HepG2 (cell line): ENCODE data around the gene CAMK1D. TPM values are rescaled to one million over a fixed set of nuclear protein-coding genes. Genes with fewer than 3 reads are reported as not detected.

ENCODE experiments used
- ATAC-seq: fragments of 200-7000 bp; cut with Tn5 transposase; 3 replicates; pipeline ENCODE4 v1.9.1; 2020; ENCODE audit warnings: mild to moderate bottlenecking, moderate library complexity
- BruUV-seq: library from RNA; stranded (reverse); fragments of 400-500 nt; replicated peaks from 2 replicates; lab custom pipeline; 2021; lab: Mats Ljungman, UMichigan
- CTCF ChIA-PET: fragments of 300-600 bp; formaldehyde crosslinking; extraction: SDS; loops from one replicate; lab custom pipeline; 2021; ENCODE audit warnings: low total read pairs, inconsistent platforms, low intra/inter-chr PET ratio; lab: Yijun Ruan, JAX
- POLR2A ChIA-PET: fragments of 350-600 bp; sonication (Branson Sonifier 250); formaldehyde crosslinking; loops from one replicate; lab custom pipeline; 2020; ENCODE audit warnings: antibody characterized with exemption, inconsistent platforms; lab: Yijun Ruan, JAX
- DNase-seq: peaks from one replicate; pipeline ENCODE4 v3.0.0-alpha.2; 2015; ENCODE audit warnings: low spot score
- FAIRE-seq: peaks from 3 replicates; lab custom pipeline; 2011; peaks lifted over from hg19 to GRCh38; lab: Jason Lieb, UNC
- H2AFZ ChIP-seq: one replicate; pipeline ENCODE4 v1.6.1; 2011; ENCODE audit warnings: low read length, inconsistent platforms
- H3K27ac ChIP-seq: fragments of 300-600 bp; 3 replicates; pipeline ENCODE4 v1.8.0; 2011; ENCODE audit warnings: mixed run types, mild to moderate bottlenecking, mixed read lengths, low read length, inconsistent platforms; ENCODE audit not compliant: insufficient read depth; ENCODE audit errors: extremely low read length
- H3K27me3 ChIP-seq, 2 experiments: fragments of 200-600 bp in 1 of 2; 2 replicates in 1 of 2; 3 replicates in 1 of 2; pipeline versions ENCODE4 v1.6.0 to v1.8.0; 2011; ENCODE audit warnings: low read length in 2 of 2, mild to moderate bottlenecking in 2 of 2, moderate library complexity in 2 of 2, inconsistent platforms in 1 of 2; ENCODE audit not compliant: insufficient read depth in 2 of 2, control insufficient read depth in 1 of 2
- H3K36me3 ChIP-seq, 2 experiments: fragments of 200-600 bp in 1 of 2; replicated peaks in 1 of 2; 2 replicates in 1 of 2; 3 replicates in 1 of 2; pipeline versions ENCODE4 v1.5.1 to v1.8.0; 2011; ENCODE audit warnings: low read length in 2 of 2, inconsistent platforms in 1 of 2; ENCODE audit not compliant: insufficient read depth in 2 of 2, control insufficient read depth in 1 of 2
- H3K4me1 ChIP-seq: 2 replicates; pipeline ENCODE4 v1.5.1; 2012; ENCODE audit warnings: low read length, inconsistent platforms; ENCODE audit not compliant: insufficient read depth
- H3K4me2 ChIP-seq: 2 replicates; pipeline ENCODE4 v1.6.0; 2011; ENCODE audit warnings: low read depth, low read length, inconsistent platforms
- H3K4me3 ChIP-seq, 3 experiments: fragments of 200-600 bp in 1 of 3; sonication (generic), shearing (Covaris generic) in 1 of 3; replicated peaks in 1 of 3; 2 replicates each; pipeline ENCODE4 v1.5.1; 2011 to 2016; ENCODE audit warnings: low read length in 3 of 3, inconsistent platforms in 2 of 3, low read depth in 2 of 3, mild to moderate bottlenecking in 2 of 3, control low read depth in 1 of 3, mixed read lengths in 1 of 3; ENCODE audit not compliant: insufficient read depth in 1 of 3
- H3K79me2 ChIP-seq: one replicate; pipeline ENCODE4 v1.6.1; 2011; ENCODE audit warnings: low read length, inconsistent platforms; ENCODE audit not compliant: insufficient read depth
- H3K9ac ChIP-seq: 2 replicates; pipeline ENCODE4 v1.6.0; 2011; ENCODE audit warnings: mild to moderate bottlenecking, low read depth, low read length, inconsistent platforms; ENCODE audit not compliant: insufficient read depth
- H3K9me3 ChIP-seq: 2 replicates; pipeline ENCODE4 v1.5.1; 2012; ENCODE audit warnings: mild to moderate bottlenecking, low read length
- H4K20me1 ChIP-seq: 2 replicates; pipeline ENCODE4 v1.6.0; 2011; ENCODE audit warnings: inconsistent platforms, mild to moderate bottlenecking, low read length, moderate library complexity; ENCODE audit not compliant: insufficient read depth
- CENPBD1 ChIP-seq: sonication (generic); formaldehyde crosslinking; IDR thresholded peaks from 2 replicates; pipeline ENCODE4 v1.8.0; 2022; ENCODE audit warnings: missing genetic modification reagents, low read depth, mild to moderate bottlenecking, borderline replicate concordance
- FOXA1 ChIP-seq, 2 experiments: fragments of 450-650 bp in 1 of 2; sonication (generic) in 1 of 2; formaldehyde crosslinking in 1 of 2; IDR thresholded peaks; 2 replicates each; pipeline versions ENCODE4 v1.4.0 to v1.6.1; 2016 to 2020; ENCODE audit warnings: missing genetic modification reagents in 1 of 2
- FOXM1 ChIP-seq: sonication (generic); formaldehyde crosslinking; IDR thresholded peaks from 2 replicates; pipeline ENCODE4 v1.5.0; 2020; ENCODE audit warnings: missing genetic modification reagents
- FOXO4 ChIP-seq: sonication (generic); formaldehyde crosslinking; conservative IDR thresholded peaks from 2 replicates; pipeline ENCODE4 v1.8.1; 2023; ENCODE audit warnings: missing genetic modification reagents
- HOXA7 ChIP-seq: sonication (generic); formaldehyde crosslinking; IDR thresholded peaks from 2 replicates; pipeline ENCODE4 v1.8.1; 2022; ENCODE audit warnings: mild to moderate bottlenecking, missing genetic modification reagents, moderate library complexity
- NAIF1 ChIP-seq: sonication (generic); formaldehyde crosslinking; IDR thresholded peaks from 2 replicates; pipeline ENCODE4 v1.5.0; 2020; ENCODE audit warnings: mild to moderate bottlenecking, missing genetic modification reagents, borderline replicate concordance
- NFAT5 ChIP-seq: sonication (generic); formaldehyde crosslinking; IDR thresholded peaks from 2 replicates; pipeline ENCODE4 v1.4.0; 2020; ENCODE audit warnings: missing genetic modification reagents
- PHF21A ChIP-seq: sonication (generic); formaldehyde crosslinking; IDR thresholded peaks from 2 replicates; pipeline ENCODE4 v1.5.0; 2020; ENCODE audit warnings: mild to moderate bottlenecking, missing genetic modification reagents
- PHF8 ChIP-seq: sonication (generic); formaldehyde crosslinking; IDR thresholded peaks from 2 replicates; pipeline ENCODE4 v1.5.0; 2020; ENCODE audit warnings: missing genetic modification reagents
- PLSCR1 ChIP-seq: sonication (generic); formaldehyde crosslinking; IDR thresholded peaks from 2 replicates; pipeline ENCODE4 v1.5.0; 2020; ENCODE audit warnings: missing genetic modification reagents, mild to moderate bottlenecking, borderline replicate concordance
- ZNF251 ChIP-seq: sonication (generic); formaldehyde crosslinking; IDR thresholded peaks from 2 replicates; pipeline ENCODE4 v1.9.0; 2021; ENCODE audit warnings: mild to moderate bottlenecking, missing genetic modification reagents
- ZNF30 ChIP-seq: sonication (generic); formaldehyde crosslinking; IDR thresholded peaks from 2 replicates; pipeline ENCODE4 v1.5.0; 2020; ENCODE audit warnings: mild to moderate bottlenecking, missing genetic modification reagents
- ZNF350 ChIP-seq: sonication (generic); formaldehyde crosslinking; IDR thresholded peaks from 2 replicates; pipeline ENCODE4 v1.4.0; 2020; ENCODE audit warnings: mild to moderate bottlenecking, low read depth, missing genetic modification reagents, borderline replicate concordance
- ZNF546 ChIP-seq: sonication (generic); formaldehyde crosslinking; conservative IDR thresholded peaks from 2 replicates; pipeline ENCODE4 v1.8.1; 2023; ENCODE audit warnings: mild to moderate bottlenecking, missing genetic modification reagents
- ZNF616 ChIP-seq: sonication (generic); formaldehyde crosslinking; IDR thresholded peaks from 2 replicates; pipeline ENCODE4 v1.5.0; 2020; ENCODE audit warnings: low read depth, mild to moderate bottlenecking, missing genetic modification reagents
- ZNF720 ChIP-seq: sonication (generic); formaldehyde crosslinking; IDR thresholded peaks from 2 replicates; pipeline ENCODE4 v1.4.0; 2020; ENCODE audit warnings: missing genetic modification reagents
- ZNF790 ChIP-seq: sonication (generic); formaldehyde crosslinking; IDR thresholded peaks from 2 replicates; pipeline ENCODE4 v1.8.0; 2022; ENCODE audit warnings: missing genetic modification reagents, mild to moderate bottlenecking, borderline replicate concordance
- ZNF816 ChIP-seq: sonication (generic); formaldehyde crosslinking; IDR thresholded peaks from 2 replicates; pipeline ENCODE4 v1.8.0; 2022; ENCODE audit warnings: missing genetic modification reagents, mild to moderate bottlenecking, borderline replicate concordance
- WGBS: methylation state at CpG from one replicate; pipeline ENCODE4 v1.1.6; 2017; ENCODE audit warnings: low lambda C conversion rate; 5-methylcytosine and 5-hydroxymethylcytosine counted together
- in situ Hi-C: cut with HindIII; loops from 2 replicates; pipeline ENCODE4 v1.10.0; 2017; ENCODE audit warnings: low pct_unique_long_range_greater_than_20kb; ENCODE audit not compliant: extremely low pct_ligation_motif_present
- intact Hi-C: fragments of 100-400 bp; cut with micrococcal nuclease; formaldehyde crosslinking; loops from one replicate; pipeline ENCODE4 v1.10.0; 2022; ENCODE audit not compliant: unreplicated experiment
- polyA plus RNA-seq, 8 experiments: library from polyadenylated mRNA; depleted of rRNA in 3 of 8; stranded (reverse) in 7 of 8; unstranded in 1 of 8; fragments of >200 nt; fragmentation: Illumina TruSeq in 4 of 8; extraction: Trizol in 4 of 8; gene quantifications; 2 replicates each; pipeline versions ENCODE4 v1.2.1 to v1.2.3, GENCODE V29; 2011 to 2016; ENCODE audit warnings: low read depth in 4 of 8, missing spikeins in 1 of 8, mixed read lengths in 1 of 8; ENCODE audit not compliant: insufficient read depth in 1 of 8
- total RNA-seq, 5 experiments: library from RNA; depleted of rRNA; stranded (reverse); fragments of >200 nt; fragmentation: Illumina TruSeq; extraction: Trizol; gene quantifications; 2 replicates each; pipeline ENCODE4 v1.2.3, GENCODE V29; 2016; ENCODE audit warnings: low read depth in 1 of 5

The CAMK1D gene
- total and polyA plus RNA-seq, 2 of the 13 experiments (the other 11 are each of a cell fraction or from before 2014, with no cell fraction given): under 0.01 TPM; not detected in 1

- no peaks in the 10 kb centered on the region for H3K79me2 ChIP-seq
- no peak overlapping the region for H3K4me2 ChIP-seq
- peaks cover 0 to 3% of the 10 kb centered on the region in 2 experiments; a peak in 1 of 5 replicates for H3K27me3 ChIP-seq
- H3K9ac ChIP-seq: no peak overlapping the region
- CTCF ChIA-PET: no interaction called here
- ATAC-seq (no peak), DNase-seq (no peak), FAIRE-seq (no peak)
- no peaks in the 10 kb centered on the region for H3K4me1 ChIP-seq
- BruUV-seq: no TSS peak
- H3K36me3 ChIP-seq: no peaks in the 10 kb centered on the region
- POLR2A ChIA-PET: no interaction called here
- no peak overlapping the region for H3K4me3 ChIP-seq
- no peaks in the 10 kb centered on the region for H4K20me1 ChIP-seq
- no peak overlapping the region for H2AFZ ChIP-seq
- WGBS: 43% methylated on average over 4 of the region's 4 CpGs
- peaks cover 5% of the 10 kb centered on the region; the same call in 1 of the 2 replicates for H3K9me3 ChIP-seq
- in situ Hi-C loops: no loop called here
- no peak overlapping the region for H3K27ac ChIP-seq
- intact Hi-C loops: no loop called here
- TF ChIP-seq NAIF1 (CRISPR knock-in tag): no peak
- no peak for TF ChIP-seq PHF21A (CRISPR knock-in tag)
- no peak for TF ChIP-seq FOXO4
- no peak for TF ChIP-seq ZNF720 (CRISPR knock-in tag)
- TF ChIP-seq HOXA7 (CRISPR knock-in tag): no peak
- no peak for TF ChIP-seq ZNF790
- TF ChIP-seq ZNF816: no peak
- TF ChIP-seq ZNF616 (CRISPR knock-in tag): no peak
- TF ChIP-seq ZNF251: no peak
- TF ChIP-seq FOXA1 (IDR thresholded peaks at IDR 0.05): no peak
- no peak for TF ChIP-seq FOXA1 (CRISPR knock-in tag; IDR thresholded peaks at IDR 0.05)
- TF ChIP-seq NFAT5 (CRISPR knock-in tag): no peak
- no peak for TF ChIP-seq ZNF546 (CRISPR knock-in tag)
- TF ChIP-seq ZNF30 (CRISPR knock-in tag): no peak
- TF ChIP-seq PHF8 (CRISPR knock-in tag): no peak
- TF ChIP-seq CENPBD1 (CRISPR knock-in tag): no peak
- no peak for TF ChIP-seq PLSCR1 (CRISPR knock-in tag)
- no peak for TF ChIP-seq FOXM1 (CRISPR knock-in tag)
- no peak for TF ChIP-seq ZNF350 (CRISPR knock-in tag)
- TF ChIP-seq, all 625 proteins: peak for 0
These were observed 161.6 kb downstream of the CAMK1D start for GRCh38 chr10:12510984-12511383.
